ENCODE results near the gene NRXN3. TPM values are rescaled to one million over a fixed set of nuclear protein-coding genes. Genes with fewer than 3 reads are reported as not detected.

NRXN3 gene
- total RNA-seq, 4 donors from 2014 or later, result 0.04 to 0.16 TPM; not detected in 2

DNA sequence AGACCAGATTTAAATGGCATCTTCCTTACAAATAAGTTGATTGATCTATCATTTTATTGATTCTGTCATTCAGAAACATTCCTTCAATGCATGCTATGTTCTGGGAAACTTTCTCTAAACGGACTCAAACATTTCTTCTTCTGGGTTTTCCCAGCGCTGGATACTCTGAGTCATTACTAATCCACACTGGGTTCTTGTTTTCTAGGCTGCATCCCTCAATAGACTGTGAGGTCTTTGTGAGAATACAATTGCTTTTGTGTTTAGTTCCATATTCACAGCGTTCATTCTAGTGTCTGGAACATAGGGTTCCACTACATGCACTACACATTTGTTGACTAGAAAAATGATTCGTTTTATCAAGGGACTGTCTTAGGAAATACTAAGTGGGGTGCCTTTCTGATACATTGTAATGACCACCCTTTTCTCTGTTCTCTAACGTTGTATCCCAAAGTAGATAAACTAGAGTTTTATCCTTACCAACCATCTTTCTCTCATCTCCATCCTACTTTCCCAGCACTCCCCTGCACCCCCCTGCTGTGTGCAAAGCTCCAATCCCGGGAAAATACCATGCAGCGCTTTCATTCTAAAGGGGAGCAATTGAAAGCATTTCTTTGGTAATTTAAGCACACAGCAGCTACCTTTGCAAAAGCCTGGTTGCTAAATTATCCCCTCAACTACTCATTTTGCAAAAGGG, 1162.5 kb downstream of the NRXN3 start:
- Histone ChIP-seq H3K27me3 (no peaks in the 10 kb centered on the region), H3K4me1 (no peaks in the 10 kb centered on the region), H3K27ac (no peak overlapping the region), H3K36me3 (no peaks in the 10 kb centered on the region), H3K9me3 (no peaks in the 10 kb centered on the region), H3K4me3 (no peak overlapping the region)
- ATAC-seq (no peak), DNase-seq (no peak)
- in situ Hi-C loops (cut with MboI; ENCODE audit: low sequenced_read_pairs in 4 of 4) (no loop called here), intact Hi-C loops (cut with DNase I; ENCODE audit: low total_unique reads) (no loop called here)
- TF ChIP-seq POLR2A (IDR thresholded peaks at IDR 0.05), result no peak
- TF ChIP-seq, protein P1, sequence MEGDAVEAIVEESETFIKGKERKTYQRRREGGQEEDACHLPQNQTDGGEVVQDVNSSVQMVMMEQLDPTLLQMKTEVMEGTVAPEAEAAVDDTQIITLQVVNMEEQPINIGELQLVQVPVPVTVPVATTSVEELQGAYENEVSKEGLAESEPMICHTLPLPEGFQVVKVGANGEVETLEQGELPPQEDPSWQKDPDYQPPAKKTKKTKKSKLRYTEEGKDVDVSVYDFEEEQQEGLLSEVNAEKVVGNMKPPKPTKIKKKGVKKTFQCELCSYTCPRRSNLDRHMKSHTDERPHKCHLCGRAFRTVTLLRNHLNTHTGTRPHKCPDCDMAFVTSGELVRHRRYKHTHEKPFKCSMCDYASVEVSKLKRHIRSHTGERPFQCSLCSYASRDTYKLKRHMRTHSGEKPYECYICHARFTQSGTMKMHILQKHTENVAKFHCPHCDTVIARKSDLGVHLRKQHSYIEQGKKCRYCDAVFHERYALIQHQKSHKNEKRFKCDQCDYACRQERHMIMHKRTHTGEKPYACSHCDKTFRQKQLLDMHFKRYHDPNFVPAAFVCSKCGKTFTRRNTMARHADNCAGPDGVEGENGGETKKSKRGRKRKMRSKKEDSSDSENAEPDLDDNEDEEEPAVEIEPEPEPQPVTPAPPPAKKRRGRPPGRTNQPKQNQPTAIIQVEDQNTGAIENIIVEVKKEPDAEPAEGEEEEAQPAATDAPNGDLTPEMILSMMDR (IDR thresholded peaks at IDR 0.05 in 4 of 5, conservative IDR thresholded peaks at IDR 0.05 in 1 of 5), result no peak

DNA sequence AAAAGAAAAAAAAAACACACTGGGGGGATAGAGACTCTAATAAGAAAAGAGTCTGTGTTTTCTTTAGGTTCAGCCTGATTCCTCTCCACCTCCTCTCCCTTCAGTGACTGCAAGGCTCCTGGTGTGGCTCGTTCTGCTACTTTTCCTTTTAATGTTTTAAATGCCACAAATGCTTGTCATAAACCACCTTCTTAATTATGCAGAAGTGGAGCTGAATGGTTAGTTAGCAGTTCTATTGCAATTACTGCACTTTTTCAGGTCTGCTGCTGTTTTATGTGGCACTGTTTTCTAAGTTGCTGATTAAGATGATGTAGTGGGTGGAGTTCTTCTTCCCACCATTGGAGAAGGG, 1163.0 kb downstream of the NRXN3 start:
- no peaks in the 10 kb centered on the region for H3K36me3 ChIP-seq
- no peaks in the 10 kb centered on the region for H3K4me1 ChIP-seq
- no peaks in the 10 kb centered on the region for H3K9me3 ChIP-seq
- ATAC-seq, result no peak
- no peak for DNase-seq
- H3K27ac ChIP-seq, result no peak overlapping the region
- no peak overlapping the region for H3K4me3 ChIP-seq
- in situ Hi-C loops (cut with MboI; ENCODE audit: low sequenced_read_pairs in 4 of 4), result no loop called here
- TF ChIP-seq, protein P1 (IDR thresholded peaks at IDR 0.05 in 4 of 5, conservative IDR thresholded peaks at IDR 0.05 in 1 of 5), result no peak
- TF ChIP-seq POLR2A (IDR thresholded peaks at IDR 0.05), result no peak
- intact Hi-C loops (cut with DNase I; ENCODE audit: low total_unique reads), result no loop called here
- H3K27me3 ChIP-seq, result no peaks in the 10 kb centered on the region

DNA sequence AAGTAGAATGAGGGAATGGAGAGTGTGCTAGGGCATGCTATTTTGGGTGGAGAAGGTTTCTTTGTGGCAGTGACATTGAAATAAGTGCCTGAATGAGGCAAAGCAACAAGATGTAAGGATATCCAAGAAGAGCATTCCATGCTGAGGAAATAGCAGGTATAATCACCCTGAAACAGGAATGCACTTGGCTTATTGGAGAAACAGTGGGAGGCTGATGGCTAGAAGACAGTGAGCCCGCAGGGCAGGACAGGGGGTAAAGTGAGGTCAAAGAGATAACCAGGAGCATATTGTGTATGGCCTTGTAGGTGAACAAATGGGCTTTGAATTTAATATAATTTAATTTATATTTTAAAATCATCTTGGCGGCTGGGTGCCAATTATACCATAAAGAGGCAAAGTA, 1164.1 kb downstream of the NRXN3 start:
- intact Hi-C loops (cut with DNase I; ENCODE audit: low total_unique reads), result no loop called here
- Histone ChIP-seq H3K4me3 (no peak overlapping the region), H3K27ac (no peak overlapping the region), H3K36me3 (no peaks in the 10 kb centered on the region), H3K27me3 (no peaks in the 10 kb centered on the region), H3K9me3 (no peaks in the 10 kb centered on the region), H3K4me1 (no peaks in the 10 kb centered on the region)
- ATAC-seq, result no peak
- in situ Hi-C loops (cut with MboI; ENCODE audit: low sequenced_read_pairs in 4 of 4), result no loop called here
- TF ChIP-seq, protein P1 (IDR thresholded peaks at IDR 0.05 in 4 of 5, conservative IDR thresholded peaks at IDR 0.05 in 1 of 5), result no peak
- TF ChIP-seq POLR2A (IDR thresholded peaks at IDR 0.05), result no peak
- DNase-seq, result no peak

DNA sequence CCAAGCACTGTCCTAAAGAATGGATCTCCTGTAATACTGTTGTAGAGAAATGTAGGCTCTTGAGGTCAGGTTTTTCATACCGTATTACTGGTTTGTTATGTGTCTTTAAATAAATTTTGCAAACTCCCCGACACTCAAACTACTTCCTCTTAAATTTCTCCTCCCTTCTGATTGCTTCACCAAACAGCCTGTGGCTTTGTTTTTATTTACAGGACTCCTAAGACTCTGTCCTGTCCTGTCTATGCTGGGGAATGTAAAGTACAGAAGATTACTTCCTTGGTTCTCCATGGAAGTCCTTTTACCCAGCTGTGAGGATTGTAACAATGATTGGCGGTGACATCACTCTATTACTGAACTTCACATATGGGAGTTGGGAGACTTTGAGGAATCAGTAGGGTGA, 1167.6 kb downstream of the NRXN3 start:
- Histone ChIP-seq H3K27ac (no peak overlapping the region), H3K36me3 (no peaks in the 10 kb centered on the region), H3K4me3 (no peak overlapping the region), H3K27me3 (no peaks in the 10 kb centered on the region), H3K9me3 (no peaks in the 10 kb centered on the region), H3K4me1 (no peaks in the 10 kb centered on the region)
- ATAC-seq, result no peak
- DNase-seq, result no peak
- in situ Hi-C loops (cut with MboI; ENCODE audit: low sequenced_read_pairs in 4 of 4), result no loop called here
- intact Hi-C loops (cut with DNase I; ENCODE audit: low total_unique reads), result no loop called here
- no peak for TF ChIP-seq POLR2A (IDR thresholded peaks at IDR 0.05)

DNA sequence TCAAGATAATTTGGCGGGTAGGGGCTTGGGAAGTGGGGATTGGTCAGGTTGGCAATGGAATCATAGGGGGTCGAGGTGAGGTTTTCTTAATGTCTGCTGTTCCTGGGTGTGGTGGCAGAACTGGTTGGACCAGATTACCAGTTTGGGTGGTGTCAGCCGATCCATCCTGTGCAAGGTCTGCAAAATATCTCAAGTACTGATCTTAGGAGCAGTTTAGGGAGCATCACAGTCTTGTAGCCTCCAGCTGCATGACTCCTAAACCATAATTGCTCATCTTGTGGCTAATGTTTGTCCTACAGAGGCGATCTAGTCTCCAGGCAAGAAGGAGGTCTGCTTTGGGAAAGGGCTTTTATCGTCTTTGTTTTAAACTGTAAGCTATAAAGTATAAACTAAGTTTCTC, 1172.8 kb downstream of the NRXN3 start:
- ATAC-seq (no peak), DNase-seq (no peak)
- no peaks in the 10 kb centered on the region for H3K4me1 ChIP-seq
- H3K9me3 ChIP-seq, result no peaks in the 10 kb centered on the region
- in situ Hi-C loops (cut with MboI; ENCODE audit: low sequenced_read_pairs in 4 of 4), result no loop called here
- H3K27ac ChIP-seq, result no peak overlapping the region
- H3K4me3 ChIP-seq, result no peak overlapping the region
- intact Hi-C loops (cut with DNase I; ENCODE audit: low total_unique reads), result no loop called here
- TF ChIP-seq POLR2A (IDR thresholded peaks at IDR 0.05), result no peak
- TF ChIP-seq, protein P1 (IDR thresholded peaks at IDR 0.05 in 4 of 5, conservative IDR thresholded peaks at IDR 0.05 in 1 of 5), result no peak
- H3K36me3 ChIP-seq, result no peaks in the 10 kb centered on the region
- no peaks in the 10 kb centered on the region for H3K27me3 ChIP-seq
